Measurements from ENCODE around the gene SRPK1.

The SRPK1 gene

DNA sequence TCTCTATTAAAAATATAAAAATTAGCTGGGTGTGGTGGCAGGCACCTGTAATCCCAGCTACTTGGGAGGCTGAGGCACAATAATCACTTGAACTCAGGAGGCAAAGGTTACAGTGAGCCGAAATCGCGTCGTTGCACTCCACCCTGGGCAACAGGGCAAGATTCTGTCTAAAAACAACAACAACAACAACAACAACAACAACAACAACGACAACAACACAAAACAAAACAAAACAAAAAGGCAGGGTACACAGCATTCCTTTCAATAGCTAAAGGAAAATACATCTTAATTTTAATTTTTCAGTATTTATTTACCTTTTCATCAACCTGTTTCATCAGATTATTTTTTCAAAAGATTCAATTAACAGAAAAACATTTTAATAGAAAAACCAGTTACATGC is 28.4 kb downstream of the SRPK1 start:
- no peaks in the 10 kb centered on the region for H3K36me3 ChIP-seq (ENCODE audit: control insufficient read depth, insufficient read depth, low read length)
- H3K9ac ChIP-seq (ENCODE audit: low read length) = no peak overlapping the region
- no peak for DNase-seq
- H2BK15ac ChIP-seq (replicated peaks; ENCODE audit: low read depth) = no peak overlapping the region
- no peak overlapping the region for H3K4me2 ChIP-seq (ENCODE audit: low read length)
- no peak overlapping the region for H3K4me3 ChIP-seq (ENCODE audit: low read length)
- no peak overlapping the region for H3K23ac ChIP-seq (ENCODE audit: low read length)
- no peak overlapping the region for H3K18ac ChIP-seq (ENCODE audit: low read length)
- WGBS (ENCODE audit: extremely low coverage, insufficient coverage, low lambda C conversion rate) = no CpG with 5 or more reads among the region's 5 CpGs
- peaks cover 25% of the 10 kb centered on the region for H3K79me2 ChIP-seq (ENCODE audit: control insufficient read depth, insufficient read depth, low read length)
- H4K8ac ChIP-seq (ENCODE audit: low read depth, low read length) = no peak overlapping the region
- H3K79me1 ChIP-seq (ENCODE audit: low read length) = peaks cover 10% of the 10 kb centered on the region
- H2AK5ac ChIP-seq (ENCODE audit: low read length) = no peak overlapping the region
- no peak overlapping the region for H3K27ac ChIP-seq (ENCODE audit: low read depth, low read length)
- H3K27me3 ChIP-seq (ENCODE audit: insufficient read depth, low read length, poor library complexity) = no peaks in the 10 kb centered on the region
- no peak overlapping the region for H3K56ac ChIP-seq (ENCODE audit: low read length)
- H2BK120ac ChIP-seq (ENCODE audit: low read depth, low read length) = no peak overlapping the region
- H2BK5ac ChIP-seq (ENCODE audit: low read length) = no peak overlapping the region
- no peak overlapping the region for H3K4ac ChIP-seq (ENCODE audit: low read depth, low read length)
- H4K5ac ChIP-seq (ENCODE audit: low read length) = no peak overlapping the region
- H3K4me1 ChIP-seq (ENCODE audit: control insufficient read depth, low read depth, low read length) = peaks cover 3% of the 10 kb centered on the region

DNA sequence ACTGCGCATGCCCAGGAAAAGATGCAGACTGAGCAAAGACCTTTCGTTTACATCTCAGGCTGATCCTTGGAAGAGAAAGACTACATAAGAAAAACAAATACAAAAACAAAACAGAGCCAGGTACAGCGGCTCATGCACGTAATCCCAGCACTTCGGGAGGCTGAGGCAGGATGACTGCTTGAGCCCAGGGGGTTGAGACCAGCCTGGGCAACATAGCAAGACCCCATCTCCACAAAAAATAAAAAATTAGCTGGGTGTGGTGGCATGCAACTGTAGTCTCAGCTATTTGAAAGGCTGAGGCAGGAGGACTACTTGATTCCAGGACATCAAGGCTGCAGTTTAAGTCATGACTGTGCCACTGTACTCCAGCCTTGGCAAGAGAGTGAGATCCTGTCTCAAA is 41.7 kb downstream of the SRPK1 start:
- Histone ChIP-seq H3K4me1 (ENCODE audit: control insufficient read depth, low read depth, low read length) (no peaks in the 10 kb centered on the region), H4K8ac (ENCODE audit: low read depth, low read length) (no peak overlapping the region), H2BK5ac (ENCODE audit: low read length) (no peak overlapping the region), H3K79me1 (ENCODE audit: low read length) (no peaks in the 10 kb centered on the region), H4K5ac (ENCODE audit: low read length) (no peak overlapping the region), H3K4me3 (ENCODE audit: low read length) (no peak overlapping the region), H3K79me2 (ENCODE audit: control insufficient read depth, insufficient read depth, low read length) (no peaks in the 10 kb centered on the region), H3K27me3 (ENCODE audit: insufficient read depth, low read length, poor library complexity) (no peaks in the 10 kb centered on the region), H3K56ac (ENCODE audit: low read length) (no peak overlapping the region), H3K36me3 (ENCODE audit: control insufficient read depth, insufficient read depth, low read length) (no peaks in the 10 kb centered on the region), H3K4ac (ENCODE audit: low read depth, low read length) (no peak overlapping the region), H3K23ac (ENCODE audit: low read length) (no peak overlapping the region), H3K18ac (ENCODE audit: low read length) (no peak overlapping the region), H3K9ac (ENCODE audit: low read length) (no peak overlapping the region), H2BK15ac (replicated peaks; ENCODE audit: low read depth) (no peak overlapping the region), H2AK5ac (ENCODE audit: low read length) (no peak overlapping the region), H3K4me2 (ENCODE audit: low read length) (no peak overlapping the region), H3K27ac (ENCODE audit: low read depth, low read length) (no peak overlapping the region), H2BK120ac (ENCODE audit: low read depth, low read length) (no peak overlapping the region)
- DNase-seq = no peak
- no CpG with 5 or more reads among the region's 5 CpGs for WGBS (ENCODE audit: extremely low coverage, insufficient coverage, low lambda C conversion rate)

DNA sequence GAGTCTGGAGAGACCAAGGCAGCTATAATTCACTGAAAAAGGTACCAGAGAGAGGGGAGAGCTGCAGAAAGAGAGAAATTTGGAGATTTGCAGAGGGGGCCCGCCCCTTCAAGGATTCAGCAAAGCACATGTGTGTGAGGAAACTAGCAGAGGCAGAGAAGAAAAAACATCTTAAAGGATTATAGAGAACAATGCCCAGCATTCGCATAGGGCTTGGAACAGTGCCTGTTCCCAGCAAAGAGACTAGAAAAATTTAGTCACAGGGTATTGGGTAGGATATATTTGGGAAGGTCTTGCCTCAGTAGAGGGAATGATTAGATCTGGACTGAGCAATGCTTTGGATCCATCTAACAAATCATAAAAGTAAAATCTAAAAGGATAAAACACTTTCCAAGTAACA is 44.0 kb downstream of the SRPK1 start:
- H4K8ac ChIP-seq (ENCODE audit: low read depth, low read length) = no peak overlapping the region
- H2AK5ac ChIP-seq (ENCODE audit: low read length) = no peak overlapping the region
- H3K79me1 ChIP-seq (ENCODE audit: low read length) = no peaks in the 10 kb centered on the region
- H3K23ac ChIP-seq (ENCODE audit: low read length) = no peak overlapping the region
- no peak overlapping the region for H3K9ac ChIP-seq (ENCODE audit: low read length)
- no peak overlapping the region for H3K4me2 ChIP-seq (ENCODE audit: low read length)
- H3K4ac ChIP-seq (ENCODE audit: low read depth, low read length) = no peak overlapping the region
- H4K5ac ChIP-seq (ENCODE audit: low read length) = no peak overlapping the region
- H3K36me3 ChIP-seq (ENCODE audit: control insufficient read depth, insufficient read depth, low read length) = no peaks in the 10 kb centered on the region
- H3K4me3 ChIP-seq (ENCODE audit: low read length) = no peak overlapping the region
- no peak for DNase-seq
- no CpG with 5 or more reads among the region's 2 CpGs for WGBS (ENCODE audit: extremely low coverage, insufficient coverage, low lambda C conversion rate)
- H2BK15ac ChIP-seq (replicated peaks; ENCODE audit: low read depth) = no peak overlapping the region
- no peaks in the 10 kb centered on the region for H3K4me1 ChIP-seq (ENCODE audit: control insufficient read depth, low read depth, low read length)
- no peak overlapping the region for H2BK5ac ChIP-seq (ENCODE audit: low read length)
- H3K27ac ChIP-seq (ENCODE audit: low read depth, low read length) = no peak overlapping the region
- H3K27me3 ChIP-seq (ENCODE audit: insufficient read depth, low read length, poor library complexity) = no peaks in the 10 kb centered on the region
- H3K18ac ChIP-seq (ENCODE audit: low read length) = no peak overlapping the region
- H3K56ac ChIP-seq (ENCODE audit: low read length) = no peak overlapping the region
- H3K79me2 ChIP-seq (ENCODE audit: control insufficient read depth, insufficient read depth, low read length) = no peaks in the 10 kb centered on the region
- H2BK120ac ChIP-seq (ENCODE audit: low read depth, low read length) = no peak overlapping the region

DNA sequence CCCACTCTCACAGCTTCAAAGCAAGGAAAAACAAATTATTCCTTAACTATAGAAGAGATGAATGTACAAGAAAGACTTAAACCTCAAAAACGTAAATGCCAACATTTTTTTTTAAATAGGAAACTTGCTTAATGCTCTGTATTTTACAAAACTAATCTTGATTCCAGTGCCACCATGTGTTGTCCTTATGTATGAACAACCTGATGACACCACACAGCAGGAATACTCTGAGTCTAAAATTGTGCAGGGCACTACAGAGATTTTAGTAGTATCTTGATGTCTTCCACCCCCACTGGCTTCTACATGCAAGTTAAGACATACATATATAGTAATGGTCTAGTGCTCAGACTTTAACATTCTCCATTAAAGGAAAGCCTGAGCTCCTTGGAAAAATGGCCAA is 46.2 kb downstream of the SRPK1 start:
- H3K36me3 ChIP-seq (ENCODE audit: control insufficient read depth, insufficient read depth, low read length) = no peaks in the 10 kb centered on the region

DNA sequence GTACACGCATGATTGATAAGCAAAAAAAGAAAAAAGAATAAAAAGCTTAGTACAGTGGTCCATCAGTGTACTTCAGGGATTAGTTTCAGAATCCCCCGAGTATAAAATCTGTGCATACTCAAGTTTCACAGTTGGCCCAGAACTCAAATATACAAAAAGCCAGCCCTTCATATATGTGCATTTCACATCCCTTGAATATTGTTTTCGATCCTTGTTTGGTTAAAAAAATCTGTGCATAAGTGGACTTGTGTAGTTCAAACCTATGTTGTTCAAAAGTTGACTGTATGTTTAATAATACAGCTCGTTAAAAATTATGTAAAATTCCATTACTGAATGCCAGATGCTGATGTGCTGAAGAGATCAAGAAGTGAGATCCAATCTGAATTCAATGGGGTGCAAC is 61.5 kb downstream of the SRPK1 start:
- H3K4ac ChIP-seq (ENCODE audit: low read depth, low read length) = no peak overlapping the region
- no peaks in the 10 kb centered on the region for H3K27me3 ChIP-seq (ENCODE audit: insufficient read depth, low read length, poor library complexity)
- H3K4me1 ChIP-seq (ENCODE audit: control insufficient read depth, low read depth, low read length) = no peaks in the 10 kb centered on the region
- no peak overlapping the region for H3K27ac ChIP-seq (ENCODE audit: low read depth, low read length)
- H2BK15ac ChIP-seq (replicated peaks; ENCODE audit: low read depth) = no peak overlapping the region
- H2BK120ac ChIP-seq (ENCODE audit: low read depth, low read length) = no peak overlapping the region
- no peak overlapping the region for H3K4me3 ChIP-seq (ENCODE audit: low read length)
- H3K23ac ChIP-seq (ENCODE audit: low read length) = no peak overlapping the region
- H4K5ac ChIP-seq (ENCODE audit: low read length) = no peak overlapping the region
- WGBS (ENCODE audit: extremely low coverage, insufficient coverage, low lambda C conversion rate) = no CpG with 5 or more reads among the region's 4 CpGs
- no peak overlapping the region for H3K4me2 ChIP-seq (ENCODE audit: low read length)
- H3K18ac ChIP-seq (ENCODE audit: low read length) = no peak overlapping the region
- H2BK5ac ChIP-seq (ENCODE audit: low read length) = no peak overlapping the region
- H3K79me1 ChIP-seq (ENCODE audit: low read length) = peaks cover 2% of the 10 kb centered on the region
- H3K9ac ChIP-seq (ENCODE audit: low read length) = no peak overlapping the region
- H2AK5ac ChIP-seq (ENCODE audit: low read length) = no peak overlapping the region
- no peak for DNase-seq
- no peaks in the 10 kb centered on the region for H3K79me2 ChIP-seq (ENCODE audit: control insufficient read depth, insufficient read depth, low read length)
- peaks cover 6% of the 10 kb centered on the region for H3K36me3 ChIP-seq (ENCODE audit: control insufficient read depth, insufficient read depth, low read length)
- no peak overlapping the region for H3K56ac ChIP-seq (ENCODE audit: low read length)
- no peak overlapping the region for H4K8ac ChIP-seq (ENCODE audit: low read depth, low read length)

More for the DNA sequence above, 46.2 kb downstream of the SRPK1 start:
- Histone ChIP-seq H4K8ac (ENCODE audit: low read depth, low read length) (no peak overlapping the region), H3K79me2 (ENCODE audit: control insufficient read depth, insufficient read depth, low read length) (no peaks in the 10 kb centered on the region), H3K56ac (ENCODE audit: low read length) (no peak overlapping the region), H3K4me1 (ENCODE audit: control insufficient read depth, low read depth, low read length) (no peaks in the 10 kb centered on the region), H3K79me1 (ENCODE audit: low read length) (no peaks in the 10 kb centered on the region), H3K9ac (ENCODE audit: low read length) (no peak overlapping the region), H3K27me3 (ENCODE audit: insufficient read depth, low read length, poor library complexity) (no peaks in the 10 kb centered on the region), H3K4me3 (ENCODE audit: low read length) (no peak overlapping the region), H3K4ac (ENCODE audit: low read depth, low read length) (no peak overlapping the region), H3K4me2 (ENCODE audit: low read length) (no peak overlapping the region), H3K23ac (ENCODE audit: low read length) (no peak overlapping the region), H2AK5ac (ENCODE audit: low read length) (no peak overlapping the region), H3K18ac (ENCODE audit: low read length) (no peak overlapping the region), H2BK120ac (ENCODE audit: low read depth, low read length) (no peak overlapping the region), H2BK15ac (replicated peaks; ENCODE audit: low read depth) (no peak overlapping the region), H3K27ac (ENCODE audit: low read depth, low read length) (no peak overlapping the region), H4K5ac (ENCODE audit: low read length) (no peak overlapping the region), H2BK5ac (ENCODE audit: low read length) (no peak overlapping the region)
- DNase-seq = no peak
- WGBS (ENCODE audit: extremely low coverage, insufficient coverage, low lambda C conversion rate) = no CpG with 5 or more reads among the region's 1 CpG

DNA sequence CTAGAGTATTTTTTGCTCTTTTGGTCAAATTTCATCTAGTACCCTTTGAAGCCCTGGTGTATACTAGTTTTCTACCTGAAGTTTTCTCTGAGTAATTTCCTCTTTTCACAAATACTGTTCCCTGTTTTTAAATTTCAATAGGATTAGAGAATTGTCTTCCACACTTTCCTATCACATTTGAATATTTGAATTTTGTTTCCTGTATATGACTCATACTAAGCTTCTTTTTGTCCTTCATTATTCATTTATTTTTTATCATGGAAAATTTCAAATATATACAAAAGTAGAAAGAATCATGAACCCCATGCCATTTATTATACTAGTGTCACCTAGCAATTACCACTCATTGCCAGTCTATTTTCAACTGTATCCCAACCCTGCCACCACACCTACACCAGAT is 63.0 kb downstream of the SRPK1 start:
- no peak overlapping the region for H2BK5ac ChIP-seq (ENCODE audit: low read length)
- no peak overlapping the region for H3K4me2 ChIP-seq (ENCODE audit: low read length)
- H3K4me3 ChIP-seq (ENCODE audit: low read length) = no peak overlapping the region
- H4K5ac ChIP-seq (ENCODE audit: low read length) = no peak overlapping the region
- no peak overlapping the region for H3K56ac ChIP-seq (ENCODE audit: low read length)
- H3K23ac ChIP-seq (ENCODE audit: low read length) = no peak overlapping the region
- H3K36me3 ChIP-seq (ENCODE audit: control insufficient read depth, insufficient read depth, low read length) = peaks cover 6% of the 10 kb centered on the region
- H3K79me1 ChIP-seq (ENCODE audit: low read length) = peaks cover 2% of the 10 kb centered on the region
- H2BK15ac ChIP-seq (replicated peaks; ENCODE audit: low read depth) = no peak overlapping the region
- H3K4me1 ChIP-seq (ENCODE audit: control insufficient read depth, low read depth, low read length) = no peaks in the 10 kb centered on the region
- H3K27ac ChIP-seq (ENCODE audit: low read depth, low read length) = no peak overlapping the region
- no peaks in the 10 kb centered on the region for H3K27me3 ChIP-seq (ENCODE audit: insufficient read depth, low read length, poor library complexity)
- H3K9ac ChIP-seq (ENCODE audit: low read length) = no peak overlapping the region
- no peak overlapping the region for H3K18ac ChIP-seq (ENCODE audit: low read length)
- no peak overlapping the region for H4K8ac ChIP-seq (ENCODE audit: low read depth, low read length)
- no peaks in the 10 kb centered on the region for H3K79me2 ChIP-seq (ENCODE audit: control insufficient read depth, insufficient read depth, low read length)
- H2AK5ac ChIP-seq (ENCODE audit: low read length) = no peak overlapping the region
- DNase-seq = no peak
- H3K4ac ChIP-seq (ENCODE audit: low read depth, low read length) = no peak overlapping the region
- H2BK120ac ChIP-seq (ENCODE audit: low read depth, low read length) = no peak overlapping the region

Data from mesendoderm (in vitro differentiated cells).